Smooth muscle cell of the brain vasculature (primary cell): Measurements from ENCODE around the gene ZNF467.

Experiments
- DNase-seq: peaks from one replicate; pipeline ENCODE4 v3.0.0-alpha.2; 2012; ENCODE audit warnings: low read depth, low spot score

The ZNF467 gene

DNA sequence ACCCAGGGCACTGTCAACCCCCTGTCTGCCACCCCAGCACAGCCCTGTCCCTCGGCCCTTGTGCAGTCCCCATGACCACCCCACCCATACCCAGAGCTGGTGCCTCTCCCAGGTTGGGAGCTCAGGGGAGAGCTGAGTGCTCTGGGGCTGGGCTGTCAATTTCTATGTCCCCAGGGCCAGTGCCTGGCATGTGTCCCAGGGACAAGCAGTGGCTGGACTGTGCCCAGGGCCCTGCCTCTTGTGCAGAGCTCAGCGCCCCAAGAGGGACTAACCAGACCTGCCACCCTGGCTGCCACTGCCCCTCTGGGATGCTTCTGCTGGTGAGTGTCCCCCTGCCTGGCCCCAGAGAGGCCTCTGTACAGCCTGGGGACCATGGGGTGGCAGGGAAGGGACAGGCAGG is 35.8 kb upstream of the ZNF467 start:
- DNase-seq = no peak

DNA sequence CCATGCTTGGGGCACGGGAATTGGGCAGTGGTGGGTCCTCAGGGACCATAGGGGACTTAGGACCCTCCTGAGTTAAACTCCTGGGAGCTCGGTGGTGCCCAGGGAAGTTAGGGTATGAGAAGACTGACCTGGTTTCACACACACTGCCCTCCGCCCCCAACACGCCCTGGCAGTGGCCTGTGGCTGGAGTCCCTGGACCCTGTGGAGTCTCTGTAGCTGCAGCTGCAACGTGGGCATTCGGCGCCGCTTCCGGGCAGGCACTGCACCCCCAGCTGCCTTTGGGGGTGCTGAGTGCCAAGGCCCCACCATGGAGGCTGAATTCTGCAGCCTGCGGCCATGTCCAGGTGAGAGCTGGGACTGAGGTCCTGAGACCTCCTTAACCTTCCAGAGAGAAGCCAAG is 34.9 kb upstream of the ZNF467 start:
- no peak for DNase-seq

DNA sequence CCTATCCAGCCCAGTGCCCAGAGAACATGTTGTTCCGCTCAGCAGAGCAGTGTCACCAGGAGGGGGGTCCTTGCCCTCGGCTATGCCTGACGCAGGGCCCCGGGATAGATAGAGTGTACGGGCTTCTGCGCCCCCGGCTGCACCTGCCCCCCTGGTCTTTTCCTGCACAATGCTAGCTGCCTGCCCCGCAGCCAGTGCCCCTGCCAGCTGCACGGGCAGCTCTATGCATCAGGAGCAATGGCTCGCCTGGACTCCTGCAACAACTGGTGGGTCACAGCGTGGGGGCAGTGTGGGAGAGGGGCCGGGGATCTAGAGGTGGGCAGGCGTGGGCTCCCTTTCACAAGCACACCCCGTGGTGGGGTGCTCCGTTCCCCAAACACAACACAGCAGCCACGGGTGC is 33.3 kb upstream of the ZNF467 start:
- DNase-seq = no peak

DNA sequence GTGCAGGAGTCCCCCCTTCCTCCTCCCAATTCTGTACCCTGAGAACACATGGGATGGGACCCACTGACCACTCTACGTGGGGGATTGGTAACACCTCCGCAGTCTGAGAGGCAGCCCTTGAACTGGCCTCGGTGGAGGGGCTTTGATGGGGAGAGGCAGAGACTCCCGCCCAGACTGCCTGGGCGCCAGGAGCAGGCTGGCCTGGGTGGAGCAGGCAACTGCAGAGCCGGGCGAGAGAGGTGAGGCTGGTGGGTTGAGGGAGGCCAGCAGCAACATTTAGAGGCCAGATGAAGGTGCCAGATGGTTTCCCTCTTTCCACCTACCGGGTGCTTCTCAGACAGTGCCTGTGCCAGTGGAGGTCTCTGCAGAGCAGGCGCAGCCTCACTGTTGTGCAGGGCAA is 30.7 kb upstream of the ZNF467 start:
- DNase-seq = no peak

DNA sequence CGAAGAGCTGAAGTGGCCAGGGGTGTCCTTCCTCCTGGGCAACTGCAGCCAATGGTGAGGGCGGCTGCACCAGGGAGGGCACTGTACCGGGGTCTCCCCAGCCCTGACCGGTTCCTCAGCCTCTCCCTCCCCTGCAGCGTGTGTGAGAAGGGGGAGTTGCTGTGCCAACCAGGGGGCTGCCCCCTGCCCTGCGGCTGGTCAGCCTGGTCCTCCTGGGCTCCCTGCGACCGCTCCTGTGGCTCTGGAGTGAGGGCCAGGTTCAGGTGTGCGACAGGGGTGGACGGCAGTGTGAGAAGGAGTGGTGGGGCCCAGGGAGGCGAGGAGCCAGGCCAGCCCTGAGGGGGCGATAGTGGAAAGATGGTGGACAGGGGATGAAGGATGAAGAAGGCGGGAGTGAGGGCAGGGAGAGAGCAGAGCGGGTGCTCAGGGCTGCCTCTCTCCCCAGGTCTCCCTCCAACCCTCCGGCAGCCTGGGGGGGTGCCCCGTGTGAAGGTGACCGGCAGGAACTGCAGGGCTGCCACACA is 30.2 kb upstream of the ZNF467 start:
- no peak for DNase-seq

DNA sequence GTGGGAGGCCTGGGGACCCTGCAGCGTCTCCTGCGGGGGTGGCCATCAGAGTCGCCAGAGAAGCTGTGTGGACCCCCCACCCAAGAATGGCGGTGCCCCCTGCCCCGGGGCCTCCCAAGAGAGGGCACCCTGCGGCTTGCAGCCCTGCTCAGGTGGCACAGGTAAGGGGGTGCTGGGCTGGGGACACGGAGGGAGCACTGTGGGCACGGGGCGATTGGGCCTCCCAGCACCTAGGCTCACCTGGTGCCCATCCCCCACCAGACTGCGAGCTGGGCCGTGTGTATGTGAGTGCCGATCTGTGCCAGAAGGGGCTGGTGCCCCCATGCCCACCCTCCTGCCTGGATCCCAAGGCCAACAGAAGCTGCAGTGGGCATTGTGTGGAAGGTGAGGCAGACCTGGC is 29.6 kb upstream of the ZNF467 start:
- DNase-seq = no peak

DNA sequence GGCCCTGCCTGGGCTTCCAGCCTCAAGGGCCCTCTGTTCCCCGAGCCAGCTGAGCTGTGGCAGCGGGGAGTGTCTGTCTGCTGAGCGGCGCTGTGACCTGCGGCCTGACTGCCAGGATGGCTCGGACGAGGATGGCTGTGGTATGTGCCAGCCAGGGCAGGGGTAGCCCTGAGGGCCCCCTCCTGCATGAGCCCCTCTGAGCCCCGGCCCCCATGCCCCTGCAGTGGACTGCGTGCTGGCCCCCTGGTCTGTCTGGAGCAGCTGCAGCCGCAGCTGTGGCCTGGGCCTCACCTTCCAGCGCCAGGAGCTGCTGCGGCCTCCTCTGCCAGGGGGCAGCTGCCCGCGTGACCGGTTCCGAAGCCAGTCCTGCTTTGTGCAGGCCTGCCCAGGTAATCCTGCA is 28.4 kb upstream of the ZNF467 start:
- DNase-seq = no peak

DNA sequence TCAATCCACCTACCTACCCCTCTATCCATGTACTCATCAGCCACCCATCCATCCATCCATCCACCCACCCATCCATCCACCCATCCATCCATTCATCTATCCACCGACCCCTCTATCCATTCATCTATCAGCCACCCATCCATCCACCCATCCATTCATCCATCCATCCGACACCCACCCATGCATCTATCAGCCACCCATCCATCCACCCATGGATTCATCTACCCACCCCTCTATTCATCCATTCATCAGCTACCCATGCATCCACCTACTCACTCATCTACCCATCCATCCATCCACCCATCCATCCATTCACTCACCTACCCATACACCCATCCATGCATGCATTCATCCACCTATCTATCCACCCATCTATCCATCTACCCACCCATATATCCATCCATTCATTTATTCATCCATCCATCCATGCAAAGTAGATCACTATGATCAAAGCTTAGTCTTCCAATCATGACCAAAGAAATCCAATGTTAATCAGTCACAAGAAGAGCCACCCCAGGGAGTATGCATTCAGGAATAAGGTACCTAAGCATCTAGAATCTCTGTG is 27.7 kb upstream of the ZNF467 start:
- no peak for DNase-seq

DNA sequence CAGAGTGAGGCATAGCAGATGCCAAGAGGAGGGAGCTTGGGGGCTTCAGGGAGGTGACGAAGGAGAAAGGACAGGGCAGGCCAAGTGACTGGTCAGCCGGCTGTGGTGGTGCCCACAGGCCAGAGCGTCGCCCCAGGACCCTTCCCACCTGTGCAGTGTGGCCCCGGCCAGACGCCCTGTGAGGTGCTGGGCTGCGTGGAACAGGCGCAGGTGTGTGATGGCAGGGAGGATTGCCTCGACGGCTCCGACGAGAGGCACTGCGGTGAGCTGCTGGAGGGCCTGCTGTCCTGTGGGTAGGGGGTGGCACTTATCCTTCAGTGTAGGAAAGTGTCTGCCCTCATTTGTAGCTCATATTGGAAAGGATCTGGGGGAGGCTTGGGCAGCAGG is 26.8 kb upstream of the ZNF467 start:
- DNase-seq = no peak

DNA sequence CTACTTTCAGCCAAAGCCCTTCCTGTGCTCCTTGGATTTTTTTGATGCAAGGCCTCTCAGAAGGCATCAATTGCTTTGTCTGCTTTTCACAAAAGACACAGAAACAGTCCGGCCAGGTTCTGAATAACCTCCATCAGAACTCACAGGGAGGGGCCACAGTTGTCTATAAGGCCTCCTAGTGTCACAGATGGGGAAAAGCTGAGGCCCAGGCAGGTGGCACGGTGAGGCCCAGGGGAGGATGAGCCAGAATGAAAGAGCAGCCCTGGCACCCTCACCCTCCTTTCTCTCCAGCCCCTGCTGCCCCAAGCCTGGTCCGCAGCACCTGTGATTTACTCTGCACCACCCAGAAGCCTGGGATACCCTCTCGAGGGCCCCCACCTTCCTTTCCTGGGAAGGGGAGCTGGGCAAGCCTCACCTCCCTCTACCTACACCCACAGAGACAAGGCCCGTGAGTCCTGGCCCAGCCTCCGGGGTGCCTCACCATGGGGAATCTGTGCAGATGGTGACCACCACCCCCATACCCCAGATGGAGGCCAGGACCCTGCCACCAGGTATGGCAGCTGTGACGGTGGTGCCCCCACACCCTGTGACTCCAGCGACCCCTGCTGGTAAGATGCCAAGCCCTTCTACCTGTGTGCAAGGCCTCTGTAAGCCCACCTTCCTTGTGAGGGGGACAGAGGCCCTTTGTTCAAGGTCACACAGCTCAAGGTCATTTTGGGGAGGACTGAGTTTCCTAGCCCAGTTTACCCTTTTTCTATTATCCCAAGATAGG is 26.2 kb upstream of the ZNF467 start:
- no peak for DNase-seq

DNA sequence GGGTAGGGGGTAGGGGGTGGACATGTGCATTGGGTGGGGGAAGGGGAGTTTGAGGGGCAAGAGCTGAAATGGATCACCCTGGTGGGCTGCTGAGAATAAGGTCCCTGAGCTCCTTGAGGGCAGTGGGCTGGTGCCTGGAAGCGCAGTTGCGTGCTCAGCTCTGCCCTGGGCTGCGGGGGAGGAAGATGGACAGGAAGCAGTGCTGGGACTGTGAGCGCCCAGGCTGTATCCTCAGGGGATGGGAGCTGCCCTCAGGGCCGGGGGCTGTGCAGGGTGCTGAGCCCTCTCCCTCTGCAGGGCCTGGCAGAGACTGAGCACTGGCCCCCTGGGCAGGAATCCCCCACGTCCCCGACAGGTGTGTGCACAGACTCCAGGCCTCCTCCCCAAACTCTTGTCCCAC is 24.4 kb upstream of the ZNF467 start:
- no peak for DNase-seq

DNA sequence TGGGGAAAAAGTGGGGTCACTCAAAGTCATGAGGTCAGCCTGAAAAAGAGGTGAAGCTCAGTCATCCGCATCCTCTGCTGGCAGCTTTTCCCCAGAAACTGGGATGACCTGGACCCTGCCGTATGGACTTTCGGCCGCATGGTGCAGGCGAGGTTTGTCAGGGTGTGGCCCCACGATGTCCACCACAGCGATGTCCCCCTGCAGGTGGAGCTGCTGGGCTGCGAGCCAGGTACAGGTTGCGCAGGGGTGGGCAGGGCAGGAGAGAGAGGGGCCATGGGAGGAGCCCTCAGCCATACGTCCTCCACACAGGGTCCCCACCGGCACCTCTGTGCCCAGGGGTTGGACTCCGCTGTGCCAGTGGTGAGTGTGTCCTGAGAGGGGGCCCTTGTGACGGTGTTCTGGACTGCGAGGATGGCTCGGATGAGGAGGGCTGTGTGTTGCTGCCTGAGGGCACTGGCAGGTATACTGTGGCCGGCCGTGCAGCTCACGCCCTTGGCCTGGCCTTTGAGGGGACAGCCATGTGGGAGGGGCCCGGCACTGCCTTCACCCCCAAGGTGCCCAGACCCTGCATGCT is 23.0 kb upstream of the ZNF467 start:
- no peak for DNase-seq

DNA sequence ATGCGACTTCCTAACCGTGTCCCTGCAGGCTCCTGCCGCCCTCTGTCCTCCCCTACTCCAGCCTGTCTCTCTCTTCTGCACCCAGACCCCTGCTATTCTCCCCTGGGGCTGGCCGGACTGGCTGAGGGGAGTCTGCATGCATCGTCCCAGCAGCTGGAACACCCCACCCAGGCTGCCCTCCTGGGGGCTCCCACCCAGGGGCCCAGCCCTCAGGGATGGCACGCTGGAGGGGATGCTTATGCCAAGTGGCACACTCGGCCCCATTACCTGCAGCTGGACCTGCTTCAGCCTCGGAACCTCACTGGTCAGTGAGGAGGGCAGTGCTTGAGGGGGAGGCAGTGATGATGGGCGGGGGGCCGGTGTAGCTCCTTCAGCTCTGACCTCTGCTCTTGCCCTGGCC is 21.7 kb upstream of the ZNF467 start:
- DNase-seq = no peak

DNA sequence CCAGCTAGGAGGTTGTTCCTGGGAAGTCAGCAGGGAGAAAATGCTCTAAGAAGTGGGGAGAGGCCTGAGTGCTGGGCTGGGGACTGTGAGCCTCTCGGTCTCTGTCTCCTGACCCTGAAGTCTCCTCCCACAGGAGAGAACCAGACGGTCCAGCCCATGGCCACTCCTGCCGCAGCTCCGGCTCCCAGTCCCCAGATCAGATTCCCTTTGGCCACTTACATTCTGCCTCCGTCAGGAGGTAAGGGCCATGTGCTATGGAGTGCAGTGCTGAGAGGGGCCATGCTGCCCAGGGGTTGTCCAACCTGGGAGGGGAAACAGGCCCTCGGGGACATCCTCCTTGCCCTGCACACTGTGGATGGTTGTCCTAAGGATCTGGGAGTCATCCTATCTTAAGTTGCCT is 21.3 kb upstream of the ZNF467 start:
- no peak for DNase-seq

DNA sequence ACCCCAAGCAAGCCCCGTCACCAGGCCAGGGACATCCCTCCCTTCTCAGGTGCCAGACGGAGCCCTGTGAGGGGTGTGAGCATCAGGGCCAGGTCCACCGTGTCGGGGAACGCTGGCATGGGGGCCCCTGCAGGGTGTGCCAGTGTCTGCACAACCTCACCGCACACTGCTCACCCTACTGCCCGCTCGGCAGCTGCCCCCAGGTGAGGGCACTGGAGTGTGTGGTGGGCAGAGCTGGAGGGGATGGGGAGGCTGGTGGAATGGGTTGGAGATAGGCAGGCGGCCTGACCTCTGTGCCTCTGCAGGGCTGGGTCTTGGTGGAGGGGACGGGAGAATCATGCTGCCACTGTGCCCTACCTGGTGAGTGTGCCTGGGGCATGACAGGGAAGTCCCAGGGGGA is 19.9 kb upstream of the ZNF467 start:
- no peak for DNase-seq

DNA sequence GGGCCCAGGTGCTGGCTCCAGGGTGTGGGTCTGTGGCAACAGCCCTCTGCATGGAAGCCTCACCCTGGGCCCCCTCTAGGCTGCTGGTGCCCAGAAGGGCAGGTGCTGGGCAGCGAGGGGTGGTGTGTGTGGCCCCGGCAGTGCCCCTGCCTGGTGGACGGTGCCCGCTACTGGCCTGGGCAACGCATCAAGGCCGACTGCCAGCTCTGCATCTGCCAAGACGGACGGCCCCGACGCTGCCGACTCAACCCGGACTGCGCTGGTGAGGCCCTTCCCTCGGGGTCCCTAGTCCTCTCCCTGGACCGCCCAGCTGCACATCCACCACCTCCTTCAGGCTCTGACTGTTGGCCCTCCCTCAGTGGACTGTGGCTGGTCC is 18.8 kb upstream of the ZNF467 start:
- DNase-seq = no peak

DNA sequence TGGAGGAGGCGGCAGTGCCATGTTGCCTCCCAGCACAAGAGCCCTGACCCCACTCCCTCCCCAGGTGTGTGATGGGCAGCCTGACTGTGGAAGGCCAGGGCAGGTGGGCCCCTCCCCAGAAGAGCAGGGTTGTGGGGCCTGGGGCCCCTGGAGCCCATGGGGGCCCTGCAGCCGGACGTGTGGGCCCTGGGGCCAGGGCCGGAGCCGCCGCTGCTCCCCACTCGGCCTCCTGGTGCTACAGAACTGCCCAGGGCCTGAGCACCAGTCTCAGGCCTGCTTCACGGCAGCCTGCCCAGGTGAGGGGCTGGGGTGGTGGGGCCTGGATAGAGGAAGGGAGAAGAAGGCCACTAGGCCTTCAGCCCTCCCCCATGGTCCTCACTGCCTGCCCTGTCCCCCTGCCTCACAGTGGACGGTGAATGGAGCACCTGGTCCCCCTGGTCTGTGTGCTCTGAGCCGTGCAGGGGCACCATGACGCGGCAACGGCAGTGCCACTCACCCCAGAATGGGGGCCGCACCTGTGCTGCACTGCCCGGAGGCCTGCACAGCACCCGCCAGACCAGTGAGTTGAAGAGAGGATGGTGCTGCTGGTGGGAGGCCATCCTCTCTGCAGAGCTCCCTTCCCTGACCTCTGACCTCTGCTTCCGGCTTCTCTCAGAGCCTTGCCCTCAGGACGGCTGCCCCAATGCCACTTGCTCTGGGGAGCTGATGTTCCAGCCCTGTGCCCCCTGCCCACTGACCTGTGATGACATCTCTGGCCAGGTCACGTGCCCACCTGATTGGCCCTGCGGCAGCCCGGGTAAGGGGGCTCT is 18.2 kb upstream of the ZNF467 start:
- no peak for DNase-seq

DNA sequence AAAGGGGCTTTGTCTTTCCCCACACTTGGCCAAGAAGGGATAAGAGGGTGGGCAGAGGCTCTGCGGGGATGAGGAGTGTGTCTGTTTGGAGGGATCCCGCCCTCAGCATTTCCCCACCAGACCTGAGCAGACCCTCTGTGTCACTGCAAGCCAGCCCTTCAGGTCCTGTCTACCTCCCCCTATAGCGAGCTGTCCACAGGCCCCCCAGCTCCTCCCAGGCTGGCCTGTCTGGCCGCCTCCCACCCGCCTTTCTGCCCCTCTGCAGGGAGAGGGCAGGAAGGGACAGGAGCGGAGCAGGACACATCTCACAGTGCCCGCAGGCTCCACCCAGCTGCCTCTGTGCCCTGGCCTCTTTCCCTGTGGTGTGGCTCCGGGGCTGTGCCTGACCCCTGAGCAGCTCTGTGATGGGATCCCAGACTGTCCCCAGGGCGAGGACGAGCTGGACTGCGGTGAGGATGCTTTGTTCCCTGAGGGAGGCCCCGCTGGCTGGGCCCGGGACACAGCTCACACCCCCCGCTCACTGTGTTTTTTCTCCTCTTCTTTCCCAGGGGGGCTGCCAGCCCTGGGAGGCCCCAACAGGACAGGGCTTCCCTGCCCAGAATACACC is 17.5 kb upstream of the ZNF467 start:
- DNase-seq = no peak

DNA sequence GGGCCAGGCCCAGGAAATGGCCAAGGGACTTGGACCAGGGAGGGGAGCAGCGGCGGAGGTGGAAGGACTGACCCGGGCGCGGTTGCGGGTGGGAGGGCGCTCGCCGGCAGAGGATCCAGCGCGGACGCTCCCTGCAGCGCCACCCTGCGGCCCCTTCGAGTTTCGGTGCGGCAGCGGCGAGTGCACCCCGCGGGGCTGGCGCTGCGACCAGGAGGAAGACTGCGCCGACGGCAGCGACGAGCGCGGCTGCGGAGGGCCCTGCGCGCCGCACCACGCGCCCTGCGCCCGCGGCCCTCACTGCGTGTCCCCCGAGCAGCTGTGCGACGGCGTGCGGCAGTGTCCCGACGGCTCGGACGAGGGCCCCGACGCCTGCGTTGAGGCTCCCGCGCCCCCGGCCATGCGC is 16.8 kb upstream of the ZNF467 start:
- DNase-seq = no peak

DNA sequence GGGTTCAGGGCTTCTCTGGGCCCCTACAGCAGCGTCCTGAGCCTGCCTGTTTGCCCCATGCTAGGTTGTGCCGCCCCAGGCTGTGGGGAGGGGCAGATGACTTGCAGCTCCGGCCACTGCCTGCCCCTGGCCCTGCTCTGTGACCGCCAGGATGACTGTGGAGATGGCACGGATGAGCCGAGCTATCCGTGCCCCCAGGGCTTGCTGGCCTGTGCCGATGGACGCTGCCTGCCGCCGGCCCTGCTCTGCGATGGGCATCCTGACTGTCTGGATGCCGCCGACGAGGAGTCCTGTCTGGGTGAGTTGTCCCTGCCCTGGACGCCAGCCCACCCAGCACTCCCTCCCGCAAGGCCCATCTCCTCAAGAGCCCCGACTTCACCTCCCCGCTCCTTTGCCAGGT is 15.7 kb upstream of the ZNF467 start:
- DNase-seq = no peak

DNA sequence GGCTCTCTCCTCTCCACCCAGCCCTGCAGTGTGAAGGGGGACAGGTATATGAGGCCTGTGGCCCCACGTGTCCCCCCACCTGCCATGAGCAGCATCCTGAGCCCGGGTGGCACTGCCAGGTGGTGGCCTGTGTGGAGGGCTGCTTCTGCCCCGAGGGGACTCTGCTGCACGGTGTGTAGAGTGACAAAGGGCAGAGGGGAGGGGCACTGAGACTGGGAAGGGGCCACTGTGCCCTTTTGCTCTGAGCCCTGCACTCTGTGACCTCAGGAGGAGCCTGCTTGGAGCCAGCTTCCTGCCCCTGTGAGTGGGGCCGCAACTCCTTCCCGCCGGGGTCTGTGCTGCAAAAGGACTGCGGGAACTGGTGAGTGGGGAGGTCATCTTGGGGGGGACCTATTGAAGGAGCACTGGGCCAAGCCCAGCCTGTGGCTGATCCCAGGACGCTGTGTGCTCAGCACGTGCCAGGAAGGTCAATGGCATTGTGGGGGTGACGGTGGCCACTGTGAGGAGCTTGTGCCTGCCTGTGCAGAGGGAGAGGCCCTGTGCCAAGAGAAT is 15.0 kb upstream of the ZNF467 start:
- no peak for DNase-seq
